ENCODE results near the gene LIAS. TPM values are rescaled to one million over a fixed set of nuclear protein-coding genes. Genes with fewer than 3 reads are reported as not detected.

LIAS gene
- total RNA-seq, 2 experiments from 2014 or later: 10.0 to 10.1 TPM

GRCh38 chr4:39427520-39428114, 31.2 kb upstream of the LIAS start:
- H3K27me3 Mint-ChIP-seq: no peaks in the 10 kb centered on the region
- intact Hi-C loops (cut with DNase I, micrococcal nuclease): no loop called here
- H3K9me3 Mint-ChIP-seq: no peaks in the 10 kb centered on the region
- Histone ChIP-seq H3K4me1 (ENCODE audit: insufficient read depth, low read length) (no peaks in the 10 kb centered on the region), H3K27me3 (ENCODE audit: control insufficient read depth in 1 of 2, insufficient read depth in 2 of 2, low read length in 2 of 2) (no peaks in the 10 kb centered on the region), H3K9me3 (ENCODE audit: control insufficient read depth in 1 of 2, insufficient read depth in 1 of 2, low read length in 2 of 2) (no peaks in the 10 kb centered on the region), H3K36me3 (ENCODE audit: insufficient read depth, low read length) (no peaks in the 10 kb centered on the region), H3K27ac (ENCODE audit: low read depth in 1 of 2, low read length in 2 of 2) (no peak overlapping the region), H3K4me3 (ENCODE audit: low read length) (no peak overlapping the region)
- H3K36me3 Mint-ChIP-seq (ENCODE audit: low read depth): no peaks in the 10 kb centered on the region
- no peaks in the 10 kb centered on the region for H3K4me1 Mint-ChIP-seq (ENCODE audit: low read depth)
- ChIA-PET CTCF (no interaction called here), POLR2A (no interaction called here)
- ATAC-seq (ENCODE audit: poor library complexity) (no peak), DNase-seq (no peak)
- TF ChIP-seq CTCF (IDR thresholded peaks at IDR 0.05): no peak
- H3K27ac Mint-ChIP-seq: no peak overlapping the region
- H3K4me3 Mint-ChIP-seq: no peak overlapping the region

GRCh38 chr4:39429476-39430334, 29.2 kb upstream of the LIAS start:
- no peaks in the 10 kb centered on the region for H3K9me3 Mint-ChIP-seq
- no peaks in the 10 kb centered on the region for H3K9me3 ChIP-seq (ENCODE audit: control insufficient read depth in 1 of 2, insufficient read depth in 1 of 2, low read length in 2 of 2)
- H3K27ac ChIP-seq (ENCODE audit: low read depth in 1 of 2, low read length in 2 of 2): no peak overlapping the region
- ChIA-PET CTCF (interaction anchor here (0.6 kb wide), 1 partner anchor 326 kb away, joined by 4 read pairs; no protein-coding TSS in a partner anchor), POLR2A (interaction anchor here (0.6 to 1.2 kb wide), 3 partner anchors 21 to 106 kb away, joined by 3 read pairs; partner anchors contain the start of gene RFC1)
- H3K27ac Mint-ChIP-seq: no peak overlapping the region
- ATAC-seq (ENCODE audit: poor library complexity) (no peak), DNase-seq (no peak)
- TF ChIP-seq CTCF (IDR thresholded peaks at IDR 0.05): no peak
- no peaks in the 10 kb centered on the region for H3K27me3 Mint-ChIP-seq
- no peaks in the 10 kb centered on the region for H3K4me1 Mint-ChIP-seq (ENCODE audit: low read depth)
- intact Hi-C loops (cut with DNase I, micrococcal nuclease): no loop called here
- H3K4me3 Mint-ChIP-seq: no peak overlapping the region
- H3K36me3 Mint-ChIP-seq (ENCODE audit: low read depth): no peaks in the 10 kb centered on the region
- no peaks in the 10 kb centered on the region for H3K27me3 ChIP-seq (ENCODE audit: control insufficient read depth in 1 of 2, insufficient read depth in 2 of 2, low read length in 2 of 2)
- no peak overlapping the region for H3K4me3 ChIP-seq (ENCODE audit: low read length)
- H3K4me1 ChIP-seq (ENCODE audit: insufficient read depth, low read length): no peaks in the 10 kb centered on the region
- H3K36me3 ChIP-seq (ENCODE audit: insufficient read depth, low read length): no peaks in the 10 kb centered on the region

- Histone ChIP-seq H3K27me3 (ENCODE audit: control insufficient read depth in 1 of 2, insufficient read depth in 2 of 2, low read length in 2 of 2) (no peaks in the 10 kb centered on the region), H3K9me3 (ENCODE audit: control insufficient read depth in 1 of 2, insufficient read depth in 1 of 2, low read length in 2 of 2) (no peaks in the 10 kb centered on the region), H3K4me3 (ENCODE audit: low read length) (no peak overlapping the region), H3K4me1 (ENCODE audit: insufficient read depth, low read length) (no peaks in the 10 kb centered on the region), H3K36me3 (ENCODE audit: insufficient read depth, low read length) (no peaks in the 10 kb centered on the region), H3K27ac (ENCODE audit: low read depth in 1 of 2, low read length in 2 of 2) (no peak overlapping the region)
- Mint-ChIP-seq H3K4me3 (no peak overlapping the region), H3K27ac (no peak overlapping the region), H3K9me3 (no peaks in the 10 kb centered on the region), H3K4me1 (ENCODE audit: low read depth) (no peaks in the 10 kb centered on the region), H3K27me3 (no peaks in the 10 kb centered on the region), H3K36me3 (ENCODE audit: low read depth) (no peaks in the 10 kb centered on the region)
- POLR2A ChIA-PET: no interaction called here
- intact Hi-C loops (cut with DNase I, micrococcal nuclease): no loop called here
- no peak for TF ChIP-seq CTCF (IDR thresholded peaks at IDR 0.05)
- ATAC-seq (ENCODE audit: poor library complexity): no peak
- CTCF ChIA-PET: no interaction called here
- no peak for DNase-seq
Measured at GRCh38 chr4:39433878-39434492, 24.9 kb upstream of the LIAS start.

Data from CD4-positive, alpha-beta T cell (primary cell).